ENCODE data around the gene RPE. TPM values are rescaled to one million over a fixed set of nuclear protein-coding genes. Genes with fewer than 3 reads are reported as not detected.

The RPE gene
- 10 to 100 TPM; 21.0 to 26.4 TPM for total RNA-seq

DNA sequence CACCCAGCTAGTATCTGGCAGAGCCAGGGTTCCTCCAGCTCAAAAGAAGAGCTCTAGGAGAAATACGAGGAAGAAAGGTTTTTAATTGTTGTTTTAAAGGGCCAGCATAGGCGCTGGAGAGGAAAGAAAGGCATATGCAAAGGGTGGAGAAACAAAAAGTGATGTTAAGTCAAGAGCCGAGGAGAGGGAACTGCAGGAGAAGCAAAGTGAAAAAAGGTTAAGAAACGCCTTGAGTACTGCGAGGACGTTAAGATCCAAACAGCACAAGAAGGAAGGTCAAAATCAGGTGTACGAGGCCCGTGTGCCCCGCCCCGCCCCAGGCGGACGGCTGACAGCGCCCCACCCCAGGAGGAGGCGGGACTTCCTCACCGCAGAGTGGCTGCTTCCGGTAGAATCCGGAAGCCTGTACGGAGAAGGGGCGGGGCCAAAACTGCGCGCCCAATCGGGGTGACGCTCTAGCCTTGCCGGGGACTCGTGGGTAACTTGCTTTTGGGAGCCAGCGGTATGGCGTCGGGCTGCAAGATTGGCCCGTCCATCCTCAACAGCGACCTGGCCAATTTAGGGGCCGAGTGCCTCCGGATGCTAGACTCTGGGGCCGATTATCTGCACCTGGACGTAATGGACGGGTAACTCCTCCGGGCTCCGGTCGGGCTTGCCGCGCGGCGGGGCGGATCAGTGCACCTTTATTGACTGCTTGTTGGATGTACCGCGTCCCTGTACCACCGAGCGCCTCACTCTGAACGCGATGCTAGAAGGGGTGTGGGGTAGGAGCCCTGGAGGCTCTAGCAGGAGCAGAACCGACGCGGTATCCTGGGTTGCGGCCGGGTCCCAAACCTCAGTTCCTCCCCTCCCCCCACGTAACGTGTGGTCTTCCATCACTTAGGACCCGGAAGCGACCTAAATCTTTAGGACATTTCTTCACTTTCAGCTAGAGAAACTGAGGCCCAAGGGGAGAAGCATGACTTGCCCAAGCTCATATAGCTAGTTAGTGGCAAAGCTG lies at the start of gene RPE:
RPE (plus strand) TSS at position 481 of the 1,000 bp plus-strand sequence; CDS start at position 505, 24 bp downstream.
- peak; percentile 94 for DNase-seq (ENCODE audit: low spot score)
- Histone ChIP-seq H3K36me3 (no peaks in the 10 kb centered on the region), H3K4me1 (peaks cover 0 to 50% of the 10 kb centered on the region in 2 donors), H3K4me3 (peak within 1 kb of the TSS; percentile 95 to 98), H3K27me3 (no peaks in the 10 kb centered on the region), H3K9me3 (no peaks in the 10 kb centered on the region), H3K27ac (peak within 1 kb of the TSS; percentile 85 to 87)
- TF ChIP-seq, protein P1, sequence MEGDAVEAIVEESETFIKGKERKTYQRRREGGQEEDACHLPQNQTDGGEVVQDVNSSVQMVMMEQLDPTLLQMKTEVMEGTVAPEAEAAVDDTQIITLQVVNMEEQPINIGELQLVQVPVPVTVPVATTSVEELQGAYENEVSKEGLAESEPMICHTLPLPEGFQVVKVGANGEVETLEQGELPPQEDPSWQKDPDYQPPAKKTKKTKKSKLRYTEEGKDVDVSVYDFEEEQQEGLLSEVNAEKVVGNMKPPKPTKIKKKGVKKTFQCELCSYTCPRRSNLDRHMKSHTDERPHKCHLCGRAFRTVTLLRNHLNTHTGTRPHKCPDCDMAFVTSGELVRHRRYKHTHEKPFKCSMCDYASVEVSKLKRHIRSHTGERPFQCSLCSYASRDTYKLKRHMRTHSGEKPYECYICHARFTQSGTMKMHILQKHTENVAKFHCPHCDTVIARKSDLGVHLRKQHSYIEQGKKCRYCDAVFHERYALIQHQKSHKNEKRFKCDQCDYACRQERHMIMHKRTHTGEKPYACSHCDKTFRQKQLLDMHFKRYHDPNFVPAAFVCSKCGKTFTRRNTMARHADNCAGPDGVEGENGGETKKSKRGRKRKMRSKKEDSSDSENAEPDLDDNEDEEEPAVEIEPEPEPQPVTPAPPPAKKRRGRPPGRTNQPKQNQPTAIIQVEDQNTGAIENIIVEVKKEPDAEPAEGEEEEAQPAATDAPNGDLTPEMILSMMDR (IDR thresholded peaks at IDR 0.05), result no peak

DNA sequence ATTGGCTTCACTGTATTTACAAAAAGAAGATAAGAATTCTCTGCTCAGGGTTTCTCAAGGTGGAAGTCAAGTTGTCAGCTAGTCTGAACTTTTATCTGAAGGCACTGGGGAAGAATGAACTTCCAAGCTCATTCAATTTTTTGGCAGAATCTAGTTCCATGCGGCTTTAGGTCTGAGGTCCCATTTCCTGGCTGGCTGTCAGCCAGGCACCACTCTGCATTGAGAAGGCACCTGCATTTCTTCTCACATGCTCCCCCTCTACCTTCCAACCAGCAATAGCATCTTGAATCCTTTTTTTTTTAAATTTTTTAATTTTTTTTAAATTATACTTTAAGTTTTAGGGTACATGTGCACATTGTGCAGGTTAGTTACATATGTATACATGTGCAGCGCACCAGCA lies 46.2 kb upstream of the RPE start:
- Histone ChIP-seq H3K27me3 (no peaks in the 10 kb centered on the region), H3K4me3 (no peak overlapping the region), H3K4me1 (no peaks in the 10 kb centered on the region), H3K27ac (no peak overlapping the region), H3K9me3 (no peaks in the 10 kb centered on the region), H3K36me3 (no peaks in the 10 kb centered on the region)
- DNase-seq (ENCODE audit: low spot score), result no peak
- TF ChIP-seq, protein P1 (IDR thresholded peaks at IDR 0.05), result no peak

DNA sequence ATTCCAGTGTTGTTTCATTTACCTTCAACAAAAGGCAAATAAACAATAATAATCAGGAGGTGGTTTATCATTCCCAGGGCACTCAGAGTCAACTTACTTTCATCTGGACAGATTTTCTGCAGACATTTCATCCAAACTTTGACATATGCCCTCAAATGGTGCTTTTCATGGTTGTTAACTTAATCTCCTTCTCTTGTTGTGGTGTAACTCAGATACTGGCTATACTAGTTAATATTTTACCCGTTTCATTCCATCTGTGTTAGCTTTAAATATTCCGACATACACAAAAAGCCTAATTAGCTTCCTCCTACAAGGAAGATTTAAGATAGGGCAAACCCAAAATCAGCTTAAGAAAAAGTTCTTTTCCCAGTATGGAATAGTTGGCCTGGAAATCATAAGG lies 44.4 kb upstream of the RPE start:
- Histone ChIP-seq H3K36me3 (no peaks in the 10 kb centered on the region), H3K27me3 (no peaks in the 10 kb centered on the region), H3K9me3 (no peaks in the 10 kb centered on the region), H3K4me1 (no peaks in the 10 kb centered on the region), H3K4me3 (no peak overlapping the region), H3K27ac (no peak overlapping the region)
- DNase-seq (ENCODE audit: low spot score), result no peak
- TF ChIP-seq, protein P1 (IDR thresholded peaks at IDR 0.05), result no peak

DNA sequence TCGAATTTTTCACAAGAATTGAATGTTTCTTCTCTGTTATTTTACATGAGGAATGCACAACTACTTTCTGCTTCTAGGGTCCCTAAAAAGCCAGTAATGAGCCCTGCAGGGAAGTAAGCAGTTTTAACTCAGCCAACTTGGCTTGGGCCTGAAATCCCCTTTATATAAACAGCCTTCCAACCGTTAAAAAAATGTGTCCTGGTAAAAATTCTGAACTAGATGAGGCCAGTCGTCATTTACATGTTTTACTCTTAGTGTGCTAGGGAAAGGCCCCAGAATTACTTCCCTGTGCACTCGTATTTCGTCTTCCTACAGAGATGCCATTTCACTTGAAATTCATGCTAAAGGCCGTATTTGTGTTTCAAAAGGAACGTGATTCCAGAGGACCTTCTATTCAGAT lies 42.4 kb upstream of the RPE start:
- Histone ChIP-seq H3K27ac (no peak overlapping the region), H3K27me3 (no peaks in the 10 kb centered on the region), H3K36me3 (no peaks in the 10 kb centered on the region), H3K4me1 (no peaks in the 10 kb centered on the region), H3K4me3 (no peak overlapping the region), H3K9me3 (no peaks in the 10 kb centered on the region)
- no peak for DNase-seq (ENCODE audit: low spot score)
- TF ChIP-seq, protein P1 (IDR thresholded peaks at IDR 0.05), result no peak

DNA sequence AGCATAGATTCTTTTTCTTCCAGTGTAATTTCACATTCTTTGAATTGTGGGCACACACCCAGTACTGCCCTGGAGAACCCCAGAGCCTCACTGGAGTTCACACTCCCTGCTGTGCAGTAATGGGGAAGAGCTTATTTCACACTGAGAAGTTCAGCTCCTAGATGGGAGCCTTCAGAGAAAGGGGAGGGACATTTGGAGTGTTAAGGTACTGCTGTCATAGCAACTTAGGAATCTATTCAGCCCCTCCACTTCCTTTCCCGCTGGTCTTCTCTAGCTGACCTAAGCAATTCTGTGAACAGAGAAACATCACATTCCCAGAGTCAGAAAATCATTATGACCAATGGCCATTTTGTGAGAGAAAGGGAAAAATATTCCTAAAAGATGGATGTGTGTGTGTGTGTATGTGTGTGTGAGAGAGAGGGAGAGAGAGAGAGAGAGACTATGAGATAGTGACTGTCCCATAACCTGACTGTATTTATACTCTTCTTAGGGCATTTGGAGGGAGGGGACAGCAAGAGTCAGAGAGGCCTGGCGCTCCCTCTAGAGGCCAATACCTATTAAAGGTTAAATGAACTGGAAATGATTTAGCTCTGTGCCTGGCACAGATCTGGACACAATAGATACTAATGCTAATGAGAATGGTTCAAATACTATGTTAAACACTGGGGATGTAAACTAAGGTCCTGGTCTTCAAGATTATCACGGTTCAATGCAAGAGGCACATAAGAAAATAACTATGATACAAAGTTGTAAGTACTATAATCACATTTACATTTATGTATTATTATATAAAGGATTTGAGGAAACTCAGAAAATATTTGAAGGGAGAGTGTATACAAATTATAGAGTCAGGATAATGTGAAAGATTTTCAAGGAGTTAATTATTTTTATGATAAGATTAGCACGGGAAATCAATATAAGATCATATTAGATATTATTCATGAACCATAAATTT lies 41.5 kb upstream of the RPE start:
- DNase-seq (ENCODE audit: low spot score), result no peak
- no peaks in the 10 kb centered on the region for H3K9me3 ChIP-seq
- H3K4me1 ChIP-seq, result no peaks in the 10 kb centered on the region
- H3K27ac ChIP-seq, result no peak overlapping the region
- H3K36me3 ChIP-seq, result no peaks in the 10 kb centered on the region
- TF ChIP-seq, protein P1 (IDR thresholded peaks at IDR 0.05), result peak; percentile 48 to 76
- no peak overlapping the region for H3K4me3 ChIP-seq
- no peaks in the 10 kb centered on the region for H3K27me3 ChIP-seq
